Panc1 (cell line): ENCODE data around the gene DSG4. TPM values are rescaled to one million over a fixed set of nuclear protein-coding genes. Genes with fewer than 3 reads are reported as not detected.

ENCODE experiments used
- ATAC-seq: fragments of 200-7000 bp; cut with Tn5 transposase; 2 replicates; pipeline ENCODE4 v1.9.1; 2020; ENCODE audit warnings: mild to moderate bottlenecking, moderate library complexity
- BruUV-seq: library from RNA; stranded (reverse); fragments of 400-500 nt; replicated peaks from 2 replicates; lab custom pipeline; 2021; lab: Mats Ljungman, UMichigan
- CTCF ChIA-PET: fragments of 300-600 bp; sonication (Branson Sonifier 250); formaldehyde crosslinking; loops from one replicate; lab custom pipeline; 2022; ENCODE audit warnings: antibody characterized with exemption; lab: Charles Lee
- POLR2A ChIA-PET: fragments of 300-600 bp; sonication (Branson Sonifier 250); formaldehyde crosslinking; loops from one replicate; lab custom pipeline; 2022; ENCODE audit warnings: antibody characterized with exemption; lab: Charles Lee
- DNase-seq: peaks from one replicate; pipeline ENCODE4 v3.0.0-alpha.2; 2010; ENCODE audit warnings: low read depth, low spot score
- H3K27ac ChIP-seq: 2 replicates; pipeline ENCODE4 v1.5.1; 2011; ENCODE audit warnings: mild to moderate bottlenecking, low read length, inconsistent platforms
- H3K27me3 ChIP-seq: fragments of 200-500 bp; sonication (Bioruptor generic); 2 replicates; pipeline ENCODE4 v1.6.0; 2014; ENCODE audit warnings: low read length, inconsistent platforms; ENCODE audit not compliant: control insufficient read depth, insufficient read depth
- H3K36me3 ChIP-seq: fragments of 200-500 bp; sonication (Bioruptor generic); 2 replicates; pipeline ENCODE4 v1.5.1; 2014; ENCODE audit warnings: inconsistent platforms, mild to moderate bottlenecking, low read length, moderate library complexity; ENCODE audit not compliant: control insufficient read depth, insufficient read depth
- H3K4me1 ChIP-seq: 2 replicates; pipeline ENCODE4 v1.5.1; 2011; ENCODE audit warnings: inconsistent platforms, mild to moderate bottlenecking, low read length, moderate library complexity; ENCODE audit not compliant: control insufficient read depth, insufficient read depth
- H3K4me3 ChIP-seq, 2 experiments: 2 replicates each; pipeline ENCODE4 v1.5.1; 2011 to 2012; ENCODE audit warnings: low read depth in 2 of 2, low read length in 2 of 2, mild to moderate bottlenecking in 2 of 2, inconsistent platforms in 1 of 2, moderate library complexity in 1 of 2
- H3K9me3 ChIP-seq: fragments of 200-500 bp; sonication (Bioruptor generic); 2 replicates; pipeline ENCODE4 v1.5.1; 2014; ENCODE audit warnings: low read depth, mild to moderate bottlenecking, inconsistent platforms, low read length, moderate library complexity; ENCODE audit not compliant: control insufficient read depth, insufficient read depth
- POLR2AphosphoS5 ChIP-seq: IDR thresholded peaks from 2 replicates; pipeline ENCODE4 v1.6.1; 2012; ENCODE audit warnings: mild to moderate bottlenecking, low read depth, low read length, moderate library complexity
- SIN3A ChIP-seq: IDR thresholded peaks from 2 replicates; pipeline ENCODE4 v1.6.1; 2012; ENCODE audit warnings: low read depth, mild to moderate bottlenecking, low read length, moderate library complexity, borderline replicate concordance; ENCODE audit not compliant: insufficient read depth
- TCF7L2 ChIP-seq: IDR thresholded peaks from 2 replicates; pipeline ENCODE4 v1.6.1; 2011; ENCODE audit warnings: mild to moderate bottlenecking, low read depth, low read length, inconsistent platforms
- in situ Hi-C: cut with HindIII; loops from 2 replicates; pipeline ENCODE4 v1.10.0; 2016; ENCODE audit warnings: low sequenced_read_pairs, low pct_unique_long_range_greater_than_20kb
- intact Hi-C: fragments of 100-400 bp; cut with micrococcal nuclease; formaldehyde crosslinking; loops from one replicate; pipeline ENCODE4 v1.10.0; 2022; ENCODE audit not compliant: unreplicated experiment
- total RNA-seq: library from RNA; stranded (reverse); gene quantifications from one replicate; pipeline ENCODE4 v1.2.1, GENCODE V29; 2021; ENCODE audit not compliant: unreplicated experiment
- TF ChIP-seq, protein P1 (sequence below): fragments of 450-650 bp; IDR thresholded peaks from 2 replicates; pipeline ENCODE4 v1.5.1; 2017; ENCODE audit warnings: mild to moderate bottlenecking
- TF ChIP-seq, protein P2 (sequence below), 2 experiments: IDR thresholded peaks; 2 replicates each; pipeline ENCODE4 v1.6.1; 2011 to 2012; ENCODE audit warnings: low read depth in 2 of 2, control low read depth in 1 of 2, low read length in 1 of 2, mild to moderate bottlenecking in 1 of 2, moderate library complexity in 1 of 2; ENCODE audit not compliant: insufficient read depth in 1 of 2

The DSG4 gene
- total RNA-seq, 1 experiment from 2014 or later, result not detected

DNA sequence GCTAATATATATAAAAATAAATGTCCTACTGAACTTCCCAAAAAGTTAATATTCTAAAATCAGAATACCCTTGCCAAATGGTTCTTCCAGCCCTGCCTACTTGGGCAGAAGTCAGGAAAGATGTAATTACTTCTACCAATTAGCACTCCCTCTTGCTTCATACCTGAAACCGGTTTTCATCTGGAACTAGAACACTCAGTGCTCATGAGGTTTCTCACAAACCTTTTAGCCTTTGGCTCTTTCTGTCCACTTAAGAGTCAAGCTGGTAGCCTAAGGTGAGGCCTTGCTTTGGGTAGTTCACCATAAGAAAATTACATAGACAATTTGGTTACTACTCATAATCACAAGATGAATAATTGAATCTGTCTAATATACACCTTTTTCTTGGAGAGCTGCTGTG is 75.0 kb downstream of the DSG4 start:
- Histone ChIP-seq H3K9me3 (no peaks in the 10 kb centered on the region), H3K36me3 (no peaks in the 10 kb centered on the region), H3K4me1 (no peaks in the 10 kb centered on the region), H3K4me3 (no peak overlapping the region), H3K27ac (no peak overlapping the region), H3K27me3 (no peaks in the 10 kb centered on the region)
- ChIA-PET CTCF (no interaction called here), POLR2A (no interaction called here)
- in situ Hi-C loops (no loop called here), intact Hi-C loops (no loop called here)
- TF ChIP-seq, protein P1, sequence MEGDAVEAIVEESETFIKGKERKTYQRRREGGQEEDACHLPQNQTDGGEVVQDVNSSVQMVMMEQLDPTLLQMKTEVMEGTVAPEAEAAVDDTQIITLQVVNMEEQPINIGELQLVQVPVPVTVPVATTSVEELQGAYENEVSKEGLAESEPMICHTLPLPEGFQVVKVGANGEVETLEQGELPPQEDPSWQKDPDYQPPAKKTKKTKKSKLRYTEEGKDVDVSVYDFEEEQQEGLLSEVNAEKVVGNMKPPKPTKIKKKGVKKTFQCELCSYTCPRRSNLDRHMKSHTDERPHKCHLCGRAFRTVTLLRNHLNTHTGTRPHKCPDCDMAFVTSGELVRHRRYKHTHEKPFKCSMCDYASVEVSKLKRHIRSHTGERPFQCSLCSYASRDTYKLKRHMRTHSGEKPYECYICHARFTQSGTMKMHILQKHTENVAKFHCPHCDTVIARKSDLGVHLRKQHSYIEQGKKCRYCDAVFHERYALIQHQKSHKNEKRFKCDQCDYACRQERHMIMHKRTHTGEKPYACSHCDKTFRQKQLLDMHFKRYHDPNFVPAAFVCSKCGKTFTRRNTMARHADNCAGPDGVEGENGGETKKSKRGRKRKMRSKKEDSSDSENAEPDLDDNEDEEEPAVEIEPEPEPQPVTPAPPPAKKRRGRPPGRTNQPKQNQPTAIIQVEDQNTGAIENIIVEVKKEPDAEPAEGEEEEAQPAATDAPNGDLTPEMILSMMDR, result no peak
- TF ChIP-seq POLR2AphosphoS5 (no peak), TCF7L2 (no peak), SIN3A (no peak)
- TF ChIP-seq, protein P2, sequence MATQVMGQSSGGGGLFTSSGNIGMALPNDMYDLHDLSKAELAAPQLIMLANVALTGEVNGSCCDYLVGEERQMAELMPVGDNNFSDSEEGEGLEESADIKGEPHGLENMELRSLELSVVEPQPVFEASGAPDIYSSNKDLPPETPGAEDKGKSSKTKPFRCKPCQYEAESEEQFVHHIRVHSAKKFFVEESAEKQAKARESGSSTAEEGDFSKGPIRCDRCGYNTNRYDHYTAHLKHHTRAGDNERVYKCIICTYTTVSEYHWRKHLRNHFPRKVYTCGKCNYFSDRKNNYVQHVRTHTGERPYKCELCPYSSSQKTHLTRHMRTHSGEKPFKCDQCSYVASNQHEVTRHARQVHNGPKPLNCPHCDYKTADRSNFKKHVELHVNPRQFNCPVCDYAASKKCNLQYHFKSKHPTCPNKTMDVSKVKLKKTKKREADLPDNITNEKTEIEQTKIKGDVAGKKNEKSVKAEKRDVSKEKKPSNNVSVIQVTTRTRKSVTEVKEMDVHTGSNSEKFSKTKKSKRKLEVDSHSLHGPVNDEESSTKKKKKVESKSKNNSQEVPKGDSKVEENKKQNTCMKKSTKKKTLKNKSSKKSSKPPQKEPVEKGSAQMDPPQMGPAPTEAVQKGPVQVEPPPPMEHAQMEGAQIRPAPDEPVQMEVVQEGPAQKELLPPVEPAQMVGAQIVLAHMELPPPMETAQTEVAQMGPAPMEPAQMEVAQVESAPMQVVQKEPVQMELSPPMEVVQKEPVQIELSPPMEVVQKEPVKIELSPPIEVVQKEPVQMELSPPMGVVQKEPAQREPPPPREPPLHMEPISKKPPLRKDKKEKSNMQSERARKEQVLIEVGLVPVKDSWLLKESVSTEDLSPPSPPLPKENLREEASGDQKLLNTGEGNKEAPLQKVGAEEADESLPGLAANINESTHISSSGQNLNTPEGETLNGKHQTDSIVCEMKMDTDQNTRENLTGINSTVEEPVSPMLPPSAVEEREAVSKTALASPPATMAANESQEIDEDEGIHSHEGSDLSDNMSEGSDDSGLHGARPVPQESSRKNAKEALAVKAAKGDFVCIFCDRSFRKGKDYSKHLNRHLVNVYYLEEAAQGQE (IDR thresholded peaks at IDR 0.05; ENCODE audit: insufficient read depth in 1 of 2, low read depth in 2 of 2, low read length in 1 of 2), result no peak
- DNase-seq, result no peak
- no TSS peak for BruUV-seq
- ATAC-seq, result no peak

DNA sequence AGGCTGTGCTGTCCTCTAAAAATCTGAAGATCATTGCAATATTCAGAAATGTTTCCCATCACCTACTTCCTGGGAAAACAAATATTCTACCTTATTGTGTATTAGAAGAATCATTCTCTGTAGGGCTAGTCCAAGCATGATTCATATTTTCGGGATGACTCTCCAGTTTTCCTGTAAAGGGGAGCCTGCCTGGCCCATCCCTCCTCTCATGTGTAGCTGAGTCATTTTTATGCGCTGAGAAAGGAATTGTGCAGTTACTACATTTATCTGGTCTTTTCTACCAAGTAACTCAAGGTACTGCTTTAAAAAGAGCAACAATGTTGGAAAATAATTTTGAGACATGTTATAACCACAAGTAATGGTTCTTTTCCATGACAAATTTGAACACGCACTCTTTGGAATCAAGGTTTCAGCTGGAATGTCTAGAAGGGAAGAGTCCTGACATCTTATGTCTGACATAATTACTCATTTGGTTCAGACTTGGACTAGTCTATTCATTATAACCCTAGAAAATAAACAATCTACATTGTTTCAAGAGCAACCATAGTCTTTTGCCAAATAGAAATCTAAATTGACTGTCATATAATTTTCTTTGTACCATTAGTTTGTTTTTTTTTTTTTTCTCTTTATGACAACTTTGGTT is 77.6 kb downstream of the DSG4 start:
- Histone ChIP-seq H3K4me3 (no peak overlapping the region), H3K27ac (no peak overlapping the region), H3K36me3 (no peaks in the 10 kb centered on the region), H3K27me3 (no peaks in the 10 kb centered on the region), H3K4me1 (no peaks in the 10 kb centered on the region), H3K9me3 (no peaks in the 10 kb centered on the region)
- intact Hi-C loops (no loop called here), in situ Hi-C loops (no loop called here)
- ATAC-seq, result no peak
- POLR2A ChIA-PET, result no interaction called here
- BruUV-seq, result no TSS peak
- no peak for TF ChIP-seq POLR2AphosphoS5
- TF ChIP-seq, protein P2 (IDR thresholded peaks at IDR 0.05; ENCODE audit: insufficient read depth in 1 of 2, low read depth in 2 of 2, low read length in 1 of 2), result no peak
- TF ChIP-seq TCF7L2, result no peak
- TF ChIP-seq SIN3A, result no peak
- TF ChIP-seq, protein P1, result no peak
- CTCF ChIA-PET, result no interaction called here
- no peak for DNase-seq
